ENCODE results near the gene CPTP.
"Not testable (repeated sequence)": the region's sequence is repeated elsewhere in the genome, so short reads cannot be mapped to it uniquely, and the experiment has no call there.

The CPTP gene

DNA sequence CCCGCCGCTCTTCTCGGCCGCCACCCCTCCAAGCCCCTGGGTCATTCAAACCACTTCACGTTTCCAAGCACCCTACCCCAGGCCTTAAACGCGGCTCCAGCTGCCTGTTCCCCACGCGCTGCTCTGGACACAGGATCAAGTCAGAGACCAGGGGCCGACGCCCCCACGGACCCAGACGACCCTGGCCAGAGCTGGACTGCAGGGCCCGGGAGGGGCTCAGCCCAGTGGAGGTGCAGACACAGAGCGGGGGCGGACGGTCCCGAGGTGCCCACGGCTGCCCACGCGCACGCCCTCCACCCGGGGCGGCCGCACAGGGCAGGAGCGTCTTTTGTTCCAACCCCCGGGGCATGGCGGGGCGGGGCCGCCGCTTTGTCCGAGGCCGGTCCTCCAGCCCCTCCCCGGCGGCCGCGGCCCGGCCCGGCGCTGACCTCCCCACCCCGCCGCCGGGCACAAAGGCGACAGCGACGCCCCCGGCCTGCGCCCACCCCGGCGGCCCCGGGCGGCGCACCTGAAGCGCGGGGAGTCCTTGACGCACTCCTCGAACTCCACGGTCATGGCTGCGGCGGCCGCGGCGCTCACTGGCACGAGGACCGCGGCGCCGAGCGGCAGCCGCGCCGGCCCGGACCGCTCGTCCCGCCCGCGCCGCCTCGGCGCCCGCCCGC is 17.2 kb upstream of the CPTP start:
- DNase-seq (ENCODE audit: low read depth): no peak

DNA sequence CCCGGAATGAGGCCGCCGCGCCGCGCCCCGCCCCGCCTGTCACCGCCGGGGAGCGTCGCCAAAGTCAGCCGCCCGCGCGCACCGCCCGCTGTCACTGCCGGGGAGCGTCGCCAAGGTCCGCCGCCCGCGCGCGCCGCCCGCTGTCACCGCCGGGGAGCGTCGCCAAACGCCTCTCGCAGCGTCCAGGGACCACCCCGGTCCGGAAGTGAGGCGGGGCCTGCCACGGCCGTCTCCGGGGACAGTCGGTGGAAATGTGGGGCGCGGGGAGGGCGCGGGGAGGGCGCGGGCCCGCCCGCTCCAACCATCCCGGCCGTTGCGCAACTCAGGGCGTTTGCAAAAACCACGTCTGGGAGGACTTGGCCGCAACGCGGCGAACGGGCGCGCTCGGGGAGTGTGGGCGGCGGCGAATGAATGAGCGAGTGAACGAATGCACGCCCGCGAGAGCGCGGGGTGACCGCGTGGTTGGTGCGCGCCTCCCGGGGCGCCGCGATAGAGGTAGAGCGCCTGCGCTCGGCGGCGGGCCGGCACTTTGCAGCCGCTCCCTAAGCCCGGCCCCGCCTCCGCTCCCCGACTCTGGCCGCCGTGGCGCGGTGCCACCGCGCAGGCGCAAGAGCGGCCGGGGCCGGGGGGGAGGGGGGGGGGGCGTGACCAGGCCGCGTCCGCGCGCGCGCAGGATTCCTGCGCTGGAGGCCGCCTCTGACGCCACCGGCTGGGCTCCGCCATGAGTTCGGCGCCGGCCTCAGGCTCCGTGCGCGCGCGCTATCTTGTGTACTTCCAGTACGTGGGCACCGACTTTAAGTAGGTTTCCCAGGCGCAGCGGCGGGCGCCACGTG is 16.5 kb upstream of the CPTP start, which contains the start of the genes ACAP3 and PUSL1:
Gene ACAP3, minus strand, starts transcription at position 8 of the 833 bp plus-strand sequence. CDS start 115 bp downstream, outside the sequence.
Gene PUSL1, plus strand, starts transcription at position 675 of the 833 bp plus-strand sequence. Its CDS starts 47 bp downstream, at position 722.
- peak; percentile 54 for DNase-seq (ENCODE audit: low read depth)

- no peak for DNase-seq (ENCODE audit: low read depth)
Observed at GRCh38 chr1:1308756-1309250, 15.8 kb upstream of the CPTP start.

DNA sequence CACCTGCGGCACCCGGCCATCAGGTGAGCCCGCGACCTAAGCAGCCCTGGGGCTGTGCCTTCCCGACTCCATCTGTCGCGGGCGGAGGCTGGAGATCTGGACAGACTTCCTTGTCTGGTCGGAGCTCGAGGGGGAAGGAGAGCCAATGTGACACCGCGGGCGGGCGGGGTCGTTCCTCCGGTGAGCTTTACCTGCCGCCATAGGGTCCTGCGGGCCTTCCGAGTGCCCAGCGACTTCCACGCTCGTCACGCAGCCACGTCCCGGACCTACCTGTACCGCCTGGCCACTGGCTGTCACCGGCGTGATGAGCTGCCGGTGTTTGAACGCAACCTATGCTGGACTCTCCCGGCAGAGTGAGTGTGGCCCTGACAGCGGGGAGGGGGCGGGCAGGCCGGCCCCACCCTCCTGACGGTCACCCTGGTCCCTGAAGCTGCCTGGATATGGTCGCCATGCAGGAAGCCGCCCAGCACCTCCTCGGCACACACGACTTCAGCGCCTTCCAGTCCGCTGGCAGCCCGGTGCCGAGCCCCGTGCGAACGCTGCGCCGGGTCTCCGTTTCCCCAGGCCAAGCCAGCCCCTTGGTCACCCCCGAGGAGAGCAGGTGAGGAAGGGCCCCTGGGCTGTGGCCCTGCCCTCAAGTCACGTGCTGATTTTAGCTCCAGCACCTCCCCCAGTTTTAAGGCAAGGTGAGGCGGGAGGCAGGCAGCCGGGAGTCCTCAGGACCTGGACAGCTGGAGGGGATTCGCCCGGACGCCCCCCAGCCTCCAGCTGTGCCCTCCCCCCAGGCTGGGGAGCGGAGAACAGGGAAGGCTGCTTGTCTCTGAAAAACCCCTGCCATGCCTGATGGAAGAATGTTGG is 15.1 kb upstream of the CPTP start:
- DNase-seq (ENCODE audit: low read depth): no peak

- DNase-seq (ENCODE audit: low read depth): no peak
Observed at GRCh38 chr1:1310109-1310385, 14.6 kb upstream of the CPTP start.

GRCh38 chr1:1310476-1311053 is 14.0 kb upstream of the CPTP start:
- DNase-seq (ENCODE audit: low read depth): no peak

DNA sequence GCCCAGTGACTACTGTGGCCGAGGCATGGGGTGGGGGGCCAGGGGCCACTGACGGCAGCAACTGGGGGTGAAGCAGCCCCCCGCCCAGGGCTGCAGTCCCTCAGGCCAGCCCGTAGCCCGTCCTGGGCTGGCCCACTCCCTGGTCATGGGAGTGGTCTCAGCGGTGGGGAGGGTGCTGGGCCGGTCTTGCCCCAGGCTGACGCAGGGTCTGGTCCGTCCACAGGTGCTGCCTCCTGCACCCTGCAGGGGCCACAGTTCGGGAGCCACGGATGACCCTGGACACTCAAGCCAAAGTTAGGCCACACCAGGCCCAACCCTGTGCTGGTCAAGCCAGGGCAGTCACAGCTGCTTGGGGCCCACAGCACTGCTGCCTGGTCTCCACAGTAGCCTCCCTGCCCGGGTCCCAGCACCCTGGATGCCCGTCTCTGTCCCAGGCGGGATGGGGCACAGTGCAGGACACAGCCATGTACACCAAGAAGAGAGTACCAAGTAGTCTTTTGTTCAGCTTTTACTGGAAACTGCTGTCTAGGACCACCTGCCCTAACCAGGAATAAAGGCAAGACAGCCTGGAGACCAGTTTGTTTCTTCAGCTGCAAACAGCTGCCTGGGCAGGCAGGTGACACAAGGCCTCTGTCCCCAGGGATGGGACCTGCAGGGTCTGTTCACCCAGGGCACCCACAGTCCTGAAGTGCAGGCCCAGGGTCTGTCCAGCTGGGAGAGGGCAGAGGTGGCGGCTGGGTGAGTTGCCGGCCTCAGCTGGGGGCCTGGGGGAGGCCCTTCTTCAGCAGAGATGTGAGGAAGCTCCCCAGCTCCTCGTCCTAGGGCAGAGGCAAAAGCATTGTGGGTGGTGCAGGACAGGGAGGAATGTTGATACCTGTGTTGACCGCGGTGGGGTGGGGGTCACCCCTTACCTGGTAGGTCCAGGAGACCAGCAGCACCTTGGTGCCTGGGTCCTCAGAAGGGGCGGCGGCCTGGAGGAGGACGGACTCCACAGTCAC is 13.2 kb upstream of the CPTP start:
- DNase-seq (ENCODE audit: low read depth): no peak

DNA sequence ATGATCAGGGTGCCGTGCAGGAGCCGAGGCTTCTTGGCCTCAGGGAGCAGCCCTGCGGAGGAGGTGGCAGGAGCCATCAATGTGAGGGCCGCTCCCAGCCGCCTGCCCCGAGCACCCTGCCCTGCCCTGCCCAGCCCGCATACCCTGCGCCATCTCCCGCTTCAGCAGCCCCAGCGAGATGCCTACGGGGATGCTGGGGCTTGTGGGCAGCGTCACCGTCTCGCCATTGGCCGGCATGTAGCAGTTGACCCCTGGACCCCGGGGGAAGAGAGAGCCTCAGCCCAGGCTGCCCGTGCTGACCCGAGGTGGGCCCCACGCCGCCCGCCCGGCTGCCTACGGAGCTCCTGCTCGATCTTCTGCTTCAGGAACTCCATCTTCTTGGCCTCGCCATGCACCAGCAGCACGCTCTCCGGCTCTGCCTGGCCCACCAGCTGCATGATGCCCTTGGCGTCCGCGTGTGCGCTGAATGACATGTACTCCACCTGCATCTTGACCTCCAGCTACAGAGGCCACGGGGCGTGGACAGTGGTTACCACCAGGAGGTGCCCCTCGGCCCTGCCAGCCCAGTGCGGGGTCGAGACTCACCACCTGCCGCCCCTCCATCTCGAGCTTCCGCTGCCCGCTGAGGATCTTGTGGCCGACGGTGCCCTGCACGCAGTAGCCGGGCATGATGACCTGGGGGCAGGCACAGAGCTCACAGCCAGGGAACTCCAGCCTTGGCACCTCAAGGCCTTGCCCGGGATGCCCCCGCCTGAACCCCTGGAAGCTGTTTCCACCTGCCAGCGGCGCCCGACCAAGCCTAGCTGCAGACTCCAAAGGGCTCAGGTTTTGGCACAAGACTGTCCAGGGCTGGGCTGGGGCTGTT is 11.9 kb upstream of the CPTP start:
- DNase-seq (ENCODE audit: low read depth): no peak

- no peak for DNase-seq (ENCODE audit: low read depth)
Observed at GRCh38 chr1:1313500-1314236, 10.9 kb upstream of the CPTP start.

GRCh38 chr1:1314237-1314586 is 10.4 kb upstream of the CPTP start:
- DNase-seq (ENCODE audit: low read depth): no peak

GRCh38 chr1:1314678-1315335 is 9.8 kb upstream of the CPTP start:
- no peak for DNase-seq (ENCODE audit: low read depth)

GRCh38 chr1:1315435-1315954 is 9.1 kb upstream of the CPTP start:
- DNase-seq (ENCODE audit: low read depth): no peak

DNA sequence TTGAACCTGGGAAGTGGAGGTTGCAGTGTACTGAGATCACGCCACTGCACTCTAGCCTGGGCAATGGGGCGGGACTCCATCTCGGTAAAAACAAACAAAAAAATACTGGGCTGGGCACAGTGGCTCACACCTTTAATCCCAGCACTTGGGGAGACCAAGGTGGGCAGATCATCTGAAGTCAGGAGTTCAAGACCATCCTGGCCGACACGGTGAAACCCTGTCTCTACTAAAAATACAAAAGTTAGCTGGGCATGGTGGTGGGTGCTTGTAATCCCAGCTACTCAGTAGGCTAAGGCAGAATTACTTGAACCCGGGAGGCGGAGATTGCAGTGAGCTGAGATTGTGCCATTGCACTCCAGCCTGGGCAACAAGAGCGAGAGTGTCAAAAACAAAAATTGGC is 8.4 kb upstream of the CPTP start:
- DNase-seq (ENCODE audit: low read depth): not testable (repeated sequence)

- no peak for DNase-seq (ENCODE audit: low read depth)
Observed at GRCh38 chr1:1317420-1317819, 7.2 kb upstream of the CPTP start.

DNA sequence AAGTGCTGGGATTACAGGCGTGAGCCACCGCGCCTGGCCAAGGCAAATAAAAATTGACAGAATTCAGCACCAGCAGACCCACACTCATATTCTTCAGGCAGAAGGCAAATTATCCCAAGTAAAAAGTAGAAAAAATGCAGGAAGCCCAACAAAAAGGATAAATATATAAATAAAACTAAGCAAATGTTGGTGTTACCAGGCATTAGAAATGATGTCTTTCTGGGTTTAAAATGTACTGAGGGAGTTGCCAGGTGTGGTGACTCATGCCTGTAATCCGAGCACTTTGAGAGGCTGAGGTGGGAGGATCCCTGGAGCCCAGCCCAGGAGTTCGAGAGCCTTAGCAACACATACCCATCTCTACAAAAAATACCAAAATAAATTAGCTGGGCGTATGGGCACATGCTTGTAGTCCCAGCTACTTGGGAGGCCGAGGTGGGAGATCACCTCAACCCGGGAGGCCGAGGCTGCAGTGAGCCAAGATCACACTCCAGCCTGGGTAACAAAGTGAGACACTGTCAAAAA is 6.4 kb upstream of the CPTP start:
- DNase-seq (ENCODE audit: low read depth): peak; percentile 86

- DNase-seq (ENCODE audit: low read depth): no peak
Observed at GRCh38 chr1:1318777-1319645, 5.6 kb upstream of the CPTP start.

- no peak for DNase-seq (ENCODE audit: low read depth)
Observed at GRCh38 chr1:1319646-1319941, 5.0 kb upstream of the CPTP start.
